Cerebellar nuclear complex (tissue), 1 donor: Measurements from ENCODE around the gene NPBWR2.

ENCODE experiments used
- DNase-seq, 2 experiments: peaks; one replicate each; lab custom pipeline; 2025; lab: John Stamatoyannopoulos, UW

NPBWR2 gene

GRCh38 chr20:64072498-64073063 lies 34.8 kb downstream of the NPBWR2 start:
- no peak for DNase-seq

DNA sequence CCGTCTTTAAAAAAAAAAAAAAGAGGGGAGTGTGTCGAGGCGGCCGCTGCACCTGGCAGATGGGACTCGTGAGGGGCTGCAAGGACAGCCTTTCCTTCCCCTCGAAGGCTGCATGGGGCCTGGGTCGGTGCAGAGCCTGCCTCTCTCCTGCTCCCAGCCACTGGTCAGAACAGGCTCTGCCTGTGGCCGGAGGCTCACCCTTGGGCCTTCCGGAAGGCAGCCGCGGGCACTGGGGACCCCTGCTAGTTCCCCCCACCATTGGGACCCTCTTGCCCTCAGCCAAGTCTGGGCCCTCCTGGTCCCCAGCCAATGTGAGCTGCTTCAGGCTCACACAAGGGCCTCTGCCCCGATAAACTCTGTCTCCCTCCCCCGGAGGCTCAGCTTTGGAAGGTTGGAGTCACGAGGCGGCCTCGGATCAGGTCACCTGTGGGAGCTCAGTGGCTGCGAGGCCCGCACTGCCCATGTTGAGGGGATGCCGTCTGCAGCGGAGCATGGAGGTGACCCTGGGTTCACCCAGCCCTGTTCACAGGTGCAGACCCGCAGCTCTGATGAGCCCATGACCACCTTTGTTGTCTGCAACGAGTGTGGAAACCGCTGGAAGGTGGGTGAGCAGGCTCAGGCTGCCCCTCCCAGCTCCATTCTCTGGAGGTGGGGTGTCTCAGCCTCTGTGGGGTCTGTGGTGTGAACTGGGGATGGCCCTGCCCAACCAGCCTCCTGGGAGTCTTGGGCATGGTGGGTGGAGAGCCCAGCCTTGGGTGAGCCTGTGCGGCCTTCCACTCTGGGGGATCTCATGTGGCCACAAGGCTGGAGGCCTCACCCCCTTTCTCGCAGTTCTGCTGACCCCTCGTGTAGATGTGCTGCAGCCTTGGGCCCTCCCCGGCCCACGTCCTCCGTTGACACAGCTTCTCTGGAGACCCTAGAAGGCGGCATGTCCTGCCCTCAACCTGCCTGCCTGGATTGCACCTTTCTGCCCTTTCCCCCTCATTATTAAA lies 35.7 kb downstream of the NPBWR2 start:
- DNase-seq, result no peak

DNA sequence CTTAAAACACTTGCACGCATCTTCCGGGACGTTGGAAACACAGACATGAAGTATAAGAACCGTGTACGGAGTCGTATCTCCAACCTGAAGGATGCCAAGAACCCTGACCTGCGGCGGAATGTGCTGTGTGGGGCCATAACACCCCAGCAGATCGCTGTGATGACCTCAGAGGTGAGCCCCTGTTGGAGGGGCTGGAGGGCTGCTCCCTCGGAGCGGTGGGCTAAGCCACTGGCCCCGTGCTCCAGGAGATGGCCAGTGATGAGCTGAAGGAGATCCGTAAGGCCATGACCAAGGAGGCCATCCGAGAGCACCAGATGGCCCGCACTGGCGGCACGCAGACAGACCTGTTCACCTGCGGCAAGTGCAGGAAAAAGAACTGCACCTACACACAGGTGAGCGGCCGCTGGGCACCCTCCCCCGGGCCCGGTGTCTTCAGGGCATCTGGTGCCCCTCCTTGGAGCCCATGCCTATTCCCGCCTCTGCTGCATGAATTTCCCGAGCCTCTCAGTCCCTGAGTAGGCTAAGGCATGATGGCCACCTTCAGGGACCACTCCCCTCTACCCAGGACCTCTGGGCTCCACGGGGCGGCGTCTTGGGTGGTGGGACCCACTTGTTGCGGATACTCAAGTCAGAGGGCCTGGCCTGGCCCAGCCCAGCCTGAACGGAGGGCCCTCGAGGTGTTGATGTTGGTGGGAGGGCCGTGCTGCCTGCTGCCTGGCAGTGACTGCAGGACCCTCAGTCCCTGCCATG lies 36.9 kb downstream of the NPBWR2 start:
- DNase-seq, result no peak

GRCh38 chr20:64069614-64070243 lies 37.6 kb downstream of the NPBWR2 start:
- DNase-seq, result no peak

- no peak for DNase-seq
These were observed 38.2 kb downstream of the NPBWR2 start for GRCh38 chr20:64069209-64069613.

DNA sequence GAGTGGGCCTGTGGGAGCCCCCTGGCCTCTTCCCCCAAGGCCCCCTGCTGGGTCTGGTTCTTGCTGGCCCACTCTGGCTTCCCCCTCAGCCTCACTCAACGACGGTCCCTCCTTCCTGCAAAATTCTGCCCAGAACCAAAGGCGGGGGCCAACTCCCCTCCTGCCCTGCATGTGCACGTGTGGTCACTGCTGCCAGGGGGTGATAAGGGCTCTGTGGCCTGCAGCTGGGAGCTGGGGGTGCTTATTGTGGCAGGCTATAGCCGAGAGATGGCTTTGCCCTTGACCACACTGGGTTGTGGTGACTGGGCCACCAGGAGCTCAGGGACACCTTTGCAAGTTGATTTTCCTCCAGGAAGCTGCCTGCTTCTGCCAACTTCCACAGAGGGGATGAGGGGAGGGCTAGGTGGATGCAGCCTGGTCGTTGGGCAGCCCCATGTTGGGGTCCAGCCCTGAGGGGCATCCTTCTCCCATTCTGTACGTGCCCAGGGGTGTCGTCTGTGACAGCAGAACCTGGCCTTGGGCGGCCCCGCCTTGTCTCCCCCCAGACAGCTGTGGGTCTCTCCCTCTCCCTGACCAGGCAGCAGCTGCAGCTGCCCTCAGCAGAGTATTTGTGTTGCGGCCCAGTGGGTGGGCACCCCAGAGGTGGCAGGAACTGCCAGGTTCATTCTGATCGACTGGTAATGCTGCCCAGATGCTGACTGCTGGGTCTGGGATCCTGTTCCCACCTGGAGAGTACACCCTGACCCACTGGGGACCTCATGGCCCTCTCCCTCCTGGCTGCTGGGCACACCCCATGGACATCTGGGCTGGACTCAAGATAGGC lies 38.8 kb downstream of the NPBWR2 start:
- DNase-seq, result no peak

DNA sequence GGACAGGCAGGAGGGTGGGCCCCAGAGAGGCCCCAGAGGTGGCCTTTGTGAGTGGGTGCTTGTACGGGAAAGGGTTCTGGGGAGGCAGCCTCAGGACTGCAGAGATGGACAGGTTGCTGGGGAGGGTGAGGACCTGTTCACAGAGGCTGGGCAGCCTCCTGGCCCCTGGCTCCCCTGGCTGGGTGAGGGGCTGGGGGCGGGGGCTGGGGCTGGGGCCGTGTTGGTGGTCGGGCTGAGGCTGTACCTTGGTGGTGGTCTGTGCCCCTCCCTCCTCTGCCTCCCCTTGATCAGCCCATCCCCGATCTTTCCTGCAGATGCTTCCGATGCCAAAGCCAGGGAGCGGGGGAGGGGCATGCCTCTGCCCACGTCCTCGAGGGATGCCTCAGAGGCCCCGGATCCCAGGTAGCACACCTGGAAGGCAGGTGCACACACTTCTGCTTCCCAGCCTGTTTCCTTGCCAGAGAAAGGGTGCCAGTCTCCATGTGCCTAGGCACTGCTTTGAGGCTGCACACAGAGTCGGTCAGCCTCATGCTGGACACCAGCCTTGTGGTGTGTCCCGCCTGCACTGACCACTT lies 39.5 kb downstream of the NPBWR2 start:
- no peak for DNase-seq

DNA sequence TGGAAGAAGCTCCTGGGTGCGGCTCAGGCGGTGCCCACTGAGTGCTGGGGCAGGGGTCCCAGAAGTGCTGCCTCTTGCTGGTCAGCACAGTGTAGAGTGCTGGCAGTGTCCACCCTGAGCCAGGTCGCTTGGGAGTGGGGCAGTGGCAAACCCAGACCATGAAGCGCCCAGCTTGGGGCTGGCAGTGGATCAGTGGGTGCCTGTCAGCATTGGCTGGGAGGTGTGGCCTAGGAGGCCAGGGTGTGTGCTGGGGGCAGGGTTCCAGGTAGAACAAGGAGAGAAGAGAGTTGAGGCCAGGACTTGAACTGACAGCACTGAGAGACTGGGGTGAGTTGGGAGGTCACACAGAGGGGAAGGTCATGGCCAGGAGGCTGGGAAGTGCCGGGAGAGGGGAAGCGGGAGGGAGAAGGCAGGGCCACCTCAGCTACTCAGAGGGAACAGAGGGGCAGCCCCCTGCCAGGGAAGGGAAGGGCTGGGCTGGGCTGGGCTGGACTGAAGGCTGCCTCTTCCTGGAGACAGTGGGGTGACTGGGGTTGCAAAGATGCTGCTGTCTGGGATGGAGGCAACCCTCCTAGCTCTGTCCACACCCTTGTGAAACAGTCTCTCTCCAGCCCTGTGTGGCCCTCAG lies 40.2 kb downstream of the NPBWR2 start:
- no peak for DNase-seq

- no peak for DNase-seq
These were observed 41.4 kb downstream of the NPBWR2 start for GRCh38 chr20:64065974-64066343.

GRCh38 chr20:64065062-64065973 lies 42.0 kb downstream of the NPBWR2 start:
- DNase-seq, result no peak

GRCh38 chr20:64064145-64064698 lies 43.1 kb downstream of the NPBWR2 start:
- no peak for DNase-seq

- no peak for DNase-seq
These were observed 43.8 kb downstream of the NPBWR2 start for GRCh38 chr20:64063389-64064144.

DNA sequence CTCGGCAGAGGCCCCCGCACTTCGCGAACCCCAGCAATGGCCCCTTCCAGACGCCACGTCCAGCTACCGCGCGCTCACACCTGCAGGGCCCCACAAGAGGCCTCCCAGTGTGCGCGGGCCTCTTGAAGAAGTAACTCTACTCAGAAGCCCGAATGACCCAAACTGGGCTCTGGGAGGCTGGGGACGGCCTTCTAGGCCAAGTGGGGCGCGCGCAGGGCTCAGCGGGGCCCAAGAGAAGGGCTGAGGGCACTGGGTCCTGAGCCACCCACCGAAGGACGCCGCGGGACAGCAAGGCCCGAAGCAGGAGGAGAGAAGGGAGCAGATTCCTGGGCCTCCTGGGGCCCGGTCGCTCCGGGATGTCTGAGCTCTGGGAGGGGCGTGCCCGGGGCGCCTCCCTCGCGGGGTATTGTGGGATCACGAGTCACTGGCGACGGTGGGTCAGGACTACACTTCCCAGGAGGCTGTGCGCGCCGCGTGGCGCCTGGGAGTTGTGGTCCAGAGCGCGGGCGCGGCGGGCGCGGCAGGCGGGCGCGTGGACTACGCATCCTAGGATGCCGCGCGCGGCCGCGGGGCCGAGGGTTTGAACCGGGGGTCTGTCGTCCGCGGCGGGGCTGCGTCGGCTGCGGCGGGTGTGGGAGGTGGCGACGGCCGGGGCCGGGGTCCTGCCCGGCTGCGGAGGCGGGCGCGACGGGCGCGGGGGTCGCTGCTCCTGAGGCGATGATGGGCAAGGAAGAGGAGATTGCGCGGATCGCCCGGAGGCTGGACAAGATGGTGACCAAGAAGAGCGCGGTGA lies 44.6 kb downstream of the NPBWR2 start, which contains the start of gene TCEA2:
TSS of gene TCEA2 (plus strand) at position 603 of the 793 bp plus-strand sequence. CDS start at position 718, 115 bp downstream.
- peak; percentile 32 to 79 for DNase-seq

GRCh38 chr20:64062276-64062595 lies 45.1 kb downstream of the NPBWR2 start:
- DNase-seq, result no peak

DNA sequence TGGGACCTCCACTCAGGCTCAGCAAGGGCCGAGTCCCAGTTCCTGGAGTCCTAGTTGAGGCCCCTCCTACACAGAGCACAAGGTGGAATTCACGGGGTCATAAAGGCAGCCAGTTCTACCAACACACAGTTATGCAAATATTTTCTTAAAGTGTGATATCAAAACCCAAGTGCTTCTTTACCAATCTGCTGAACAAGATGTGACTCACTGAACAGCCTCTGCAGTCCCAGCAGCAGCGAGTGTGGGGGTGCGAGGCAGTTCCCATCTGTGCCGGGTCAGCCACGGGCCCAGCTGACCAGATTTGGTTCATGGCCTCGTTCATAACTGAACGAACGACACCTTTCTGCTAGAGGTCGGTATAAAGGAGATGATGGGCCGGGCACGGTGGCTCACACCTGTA lies 48.8 kb downstream of the NPBWR2 start:
- DNase-seq, result no peak

DNA sequence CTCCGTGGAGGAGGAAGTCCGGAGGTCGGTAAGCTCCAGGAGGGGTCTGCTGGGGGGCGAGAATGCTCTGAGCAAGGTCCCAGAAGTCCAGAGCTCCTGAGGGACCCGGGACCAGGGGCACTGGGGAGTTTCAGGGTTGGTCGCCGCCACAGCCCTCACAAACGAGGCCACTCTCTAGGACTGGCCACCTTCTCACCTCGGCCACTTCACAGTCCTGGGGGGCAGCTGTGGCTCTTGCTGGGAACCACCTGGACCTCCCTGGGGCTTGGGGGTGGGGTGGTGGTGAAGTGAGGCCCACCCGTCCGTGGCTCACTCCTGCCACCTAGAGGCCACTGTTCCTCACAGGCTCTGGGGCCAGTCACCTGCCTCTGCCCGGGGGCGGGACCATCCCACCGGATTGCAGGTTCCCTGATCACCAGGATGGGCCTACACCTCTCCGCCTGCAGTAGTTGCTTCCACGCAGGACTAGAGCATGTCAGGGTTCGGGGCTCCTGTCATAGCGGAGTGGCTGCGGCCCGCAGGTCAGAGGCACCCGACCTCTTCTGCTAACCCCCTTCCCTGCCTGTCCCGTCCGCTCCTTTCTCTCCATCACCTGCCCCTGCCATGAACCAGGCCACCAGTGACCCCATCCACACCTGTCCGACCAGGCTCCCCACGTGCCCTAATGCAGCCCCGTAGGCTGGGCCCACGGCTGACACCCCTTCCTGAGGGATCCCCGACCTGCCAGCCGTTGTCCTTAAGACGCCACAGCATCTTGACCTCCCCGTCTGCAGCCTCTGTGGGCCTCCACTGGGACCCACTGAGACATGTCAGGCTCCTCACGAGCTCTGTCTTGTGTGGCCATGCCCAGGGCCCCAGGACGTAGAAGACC lies 49.5 kb downstream of the NPBWR2 start:
- peak in 1 of 2 experiments; percentile 66 for DNase-seq
